Suprapubic skin (tissue), 3 donors: ENCODE measurements around the gene KIFBP.

Experiments
- CTCF ChIP-seq, 2 donors: fragments of 200-600 bp in 1 of 2; fragments of 450-650 bp in 1 of 2; sonication (generic) in 1 of 2; IDR thresholded peaks; one replicate each; pipeline ENCODE4 v1.5.1; 2016 to 2019; ENCODE audit warnings: antibody characterized with exemption in 2 of 2, mild to moderate bottlenecking in 1 of 2, moderate library complexity in 1 of 2
- EP300 ChIP-seq: sonication (generic); formaldehyde crosslinking; IDR thresholded peaks from one replicate; pipeline ENCODE4 v1.6.1; 2017; ENCODE audit warnings: antibody characterized with exemption
- POLR2A ChIP-seq, 2 donors: fragments of 450-650 bp; IDR thresholded peaks; one replicate each; pipeline ENCODE4 v1.6.1; 2017; ENCODE audit warnings: antibody characterized with exemption in 2 of 2, mild to moderate bottlenecking in 2 of 2, moderate library complexity in 2 of 2

GRCh38 chr10:68982389-68982788, 6.2 kb upstream of the KIFBP start:
- TF ChIP-seq CTCF (IDR thresholded peaks at IDR 0.05) = no peak
- TF ChIP-seq POLR2A (IDR thresholded peaks at IDR 0.05) = no peak
- TF ChIP-seq EP300 = no peak
